ENCODE data around the gene MYO9A. TPM values are rescaled to one million over a fixed set of nuclear protein-coding genes. Genes with fewer than 3 reads are reported as not detected.

Gene MYO9A
- total RNA-seq, 1 experiment from 2014 or later: 30.1 TPM

GRCh38 chr15:71899674-71900073, 218.3 kb downstream of the MYO9A start:
- H3K36me3 ChIP-seq (ENCODE audit: insufficient read depth, low read length, poor library complexity, severe bottlenecking): peaks cover 2% of the 10 kb centered on the region
- no peaks in the 10 kb centered on the region for H3K9me3 ChIP-seq (ENCODE audit: low read depth, low read length, poor library complexity, severe bottlenecking)
- no peaks in the 10 kb centered on the region for H3K4me1 ChIP-seq (ENCODE audit: insufficient read depth, low read length, poor library complexity, severe bottlenecking)
- CTCF ChIA-PET: no interaction called here
- no peak for DNase-seq (ENCODE audit: low spot score)
- H3K27me3 ChIP-seq (replicated peaks; ENCODE audit: insufficient read depth, low read depth, low read length, poor library complexity): no peaks in the 10 kb centered on the region
- TF ChIP-seq EZH2 (IDR thresholded peaks at IDR 0.05; ENCODE audit: borderline replicate concordance, low read depth, low read length, poor library complexity, severe bottlenecking) (no peak), CTCF (conservative IDR thresholded peaks at IDR 0.05; ENCODE audit: low read depth, low read length) (no peak)
- no peak overlapping the region for H3K4me3 ChIP-seq (ENCODE audit: low read depth, low read length, poor library complexity, severe bottlenecking)
- BruUV-seq (replicated peaks): no TSS peak
- intact Hi-C loops (cut with micrococcal nuclease; ENCODE audit: unreplicated experiment): no loop called here
- POLR2A ChIA-PET (ENCODE audit: low non-redundant PET): no interaction called here
- no peak overlapping the region for H3K27ac ChIP-seq (ENCODE audit: low read depth, low read length, poor library complexity, severe bottlenecking)

GRCh38 chr15:71893691-71894090, 224.3 kb downstream of the MYO9A start:
- CTCF ChIA-PET: no interaction called here

DNA sequence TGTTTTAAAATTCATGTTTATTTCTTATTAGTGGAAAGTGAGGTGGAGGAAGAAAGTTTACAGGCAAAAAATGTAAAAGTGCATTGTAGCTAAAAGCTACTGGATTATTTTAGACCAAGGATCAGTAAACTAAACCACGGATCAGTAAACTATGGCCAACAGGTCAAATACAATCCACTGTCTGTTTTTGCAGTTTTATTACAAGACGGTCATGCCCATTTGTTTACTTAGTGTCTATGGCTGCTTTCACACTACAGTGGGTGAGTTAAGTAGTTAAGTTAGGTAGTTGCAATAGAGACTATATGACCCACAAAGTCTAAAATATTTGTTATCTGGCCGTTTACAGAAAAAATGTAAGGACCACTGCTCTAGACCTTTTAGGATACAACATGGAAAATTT, 225.6 kb downstream of the MYO9A start:
- BruUV-seq (replicated peaks): no TSS peak
- no peaks in the 10 kb centered on the region for H3K36me3 ChIP-seq (ENCODE audit: insufficient read depth, low read length, poor library complexity, severe bottlenecking)
- intact Hi-C loops (cut with micrococcal nuclease; ENCODE audit: unreplicated experiment): no loop called here
- no peaks in the 10 kb centered on the region for H3K4me1 ChIP-seq (ENCODE audit: insufficient read depth, low read length, poor library complexity, severe bottlenecking)
- POLR2A ChIA-PET (ENCODE audit: low non-redundant PET): interaction anchor here (0.5 to 0.6 kb wide), 2 partner anchors 35 to 185 kb away, joined by 3 read pairs; no protein-coding TSS in a partner anchor
- no peaks in the 10 kb centered on the region for H3K27me3 ChIP-seq (replicated peaks; ENCODE audit: insufficient read depth, low read depth, low read length, poor library complexity)
- CTCF ChIA-PET: no interaction called here
- no peak for DNase-seq (ENCODE audit: low spot score)
- TF ChIP-seq EZH2 (IDR thresholded peaks at IDR 0.05; ENCODE audit: borderline replicate concordance, low read depth, low read length, poor library complexity, severe bottlenecking) (no peak), CTCF (conservative IDR thresholded peaks at IDR 0.05; ENCODE audit: low read depth, low read length) (no peak)
- H3K4me3 ChIP-seq (ENCODE audit: low read depth, low read length, poor library complexity, severe bottlenecking): no peak overlapping the region
- H3K27ac ChIP-seq (ENCODE audit: low read depth, low read length, poor library complexity, severe bottlenecking): no peak overlapping the region
- no peaks in the 10 kb centered on the region for H3K9me3 ChIP-seq (ENCODE audit: low read depth, low read length, poor library complexity, severe bottlenecking)

More at GRCh38 chr15:71893691-71894090, 224.3 kb downstream of the MYO9A start:
- Histone ChIP-seq H3K36me3 (ENCODE audit: insufficient read depth, low read length, poor library complexity, severe bottlenecking) (no peaks in the 10 kb centered on the region), H3K27me3 (replicated peaks; ENCODE audit: insufficient read depth, low read depth, low read length, poor library complexity) (no peaks in the 10 kb centered on the region), H3K4me1 (ENCODE audit: insufficient read depth, low read length, poor library complexity, severe bottlenecking) (no peaks in the 10 kb centered on the region), H3K4me3 (ENCODE audit: low read depth, low read length, poor library complexity, severe bottlenecking) (no peak overlapping the region), H3K27ac (ENCODE audit: low read depth, low read length, poor library complexity, severe bottlenecking) (no peak overlapping the region), H3K9me3 (ENCODE audit: low read depth, low read length, poor library complexity, severe bottlenecking) (no peaks in the 10 kb centered on the region)
- BruUV-seq (replicated peaks): no TSS peak
- POLR2A ChIA-PET (ENCODE audit: low non-redundant PET): no interaction called here
- no peak for DNase-seq (ENCODE audit: low spot score)
- intact Hi-C loops (cut with micrococcal nuclease; ENCODE audit: unreplicated experiment): no loop called here
- TF ChIP-seq CTCF (conservative IDR thresholded peaks at IDR 0.05; ENCODE audit: low read depth, low read length): no peak
- TF ChIP-seq EZH2 (IDR thresholded peaks at IDR 0.05; ENCODE audit: borderline replicate concordance, low read depth, low read length, poor library complexity, severe bottlenecking): no peak
